Activated B cell treated with CpG ODN at 0.5 μM for 24 hours (primary cell): ENCODE measurements around the gene GPR135. TPM values are rescaled to one million over a fixed set of nuclear protein-coding genes. Genes with fewer than 3 reads are reported as not detected.

Source experiments
- ATAC-seq: fragments of 200-7000 bp; cut with Tn5 transposase; one replicate; pipeline ENCODE4 v1.10.0; 2021; ENCODE audit warnings: low read depth, mild to moderate bottlenecking, moderate library complexity
- CTCF ChIA-PET: fragments of 350-600 bp; sonication (Branson Sonifier 250); formaldehyde crosslinking; loops from one replicate; lab custom pipeline; 2021; ENCODE audit warnings: antibody characterized with exemption; lab: Charles Lee
- POLR2A ChIA-PET: fragments of 350-600 bp; sonication (Branson Sonifier 250); formaldehyde crosslinking; loops from one replicate; lab custom pipeline; 2021; ENCODE audit warnings: antibody characterized with exemption; lab: Charles Lee
- DNase-seq: peaks from one replicate; pipeline ENCODE4 v3.0.0; 2022
- H3K27ac Mint-ChIP-seq: one replicate; pipeline ENCODE4 v1.8.0; 2020; ENCODE audit warnings: mixed read lengths
- H3K27me3 Mint-ChIP-seq: one replicate; pipeline ENCODE4 v1.8.0; 2021; ENCODE audit warnings: mixed read lengths
- H3K36me3 Mint-ChIP-seq: one replicate; pipeline ENCODE4 v1.8.0; 2021; ENCODE audit warnings: low read depth, mixed read lengths
- H3K4me1 Mint-ChIP-seq: one replicate; pipeline ENCODE4 v1.8.0; 2021; ENCODE audit warnings: mixed read lengths
- H3K4me3 Mint-ChIP-seq: one replicate; pipeline ENCODE4 v1.8.0; 2020; ENCODE audit warnings: mild to moderate bottlenecking, mixed read lengths
- H3K9me3 Mint-ChIP-seq: one replicate; pipeline ENCODE4 v1.8.0; 2020; ENCODE audit warnings: mixed read lengths
- intact Hi-C: fragments of 100-400 bp; cut with micrococcal nuclease; formaldehyde crosslinking; loops from one replicate; pipeline ENCODE4 v1.15.1; 2024
- total RNA-seq: library from RNA; stranded (reverse); gene quantifications from 2 replicates; pipeline ENCODE4 v1.2.3, GENCODE V29; 2022
- TF ChIP-seq, protein P1 (sequence below): fragments of 200-600 bp; IDR thresholded peaks from one replicate; pipeline ENCODE4 v1.8.0; 2022; ENCODE audit warnings: antibody characterized with exemption, mild to moderate bottlenecking

GPR135 gene
- total RNA-seq, 1 donor from 2014 or later: 1.5 TPM

DNA sequence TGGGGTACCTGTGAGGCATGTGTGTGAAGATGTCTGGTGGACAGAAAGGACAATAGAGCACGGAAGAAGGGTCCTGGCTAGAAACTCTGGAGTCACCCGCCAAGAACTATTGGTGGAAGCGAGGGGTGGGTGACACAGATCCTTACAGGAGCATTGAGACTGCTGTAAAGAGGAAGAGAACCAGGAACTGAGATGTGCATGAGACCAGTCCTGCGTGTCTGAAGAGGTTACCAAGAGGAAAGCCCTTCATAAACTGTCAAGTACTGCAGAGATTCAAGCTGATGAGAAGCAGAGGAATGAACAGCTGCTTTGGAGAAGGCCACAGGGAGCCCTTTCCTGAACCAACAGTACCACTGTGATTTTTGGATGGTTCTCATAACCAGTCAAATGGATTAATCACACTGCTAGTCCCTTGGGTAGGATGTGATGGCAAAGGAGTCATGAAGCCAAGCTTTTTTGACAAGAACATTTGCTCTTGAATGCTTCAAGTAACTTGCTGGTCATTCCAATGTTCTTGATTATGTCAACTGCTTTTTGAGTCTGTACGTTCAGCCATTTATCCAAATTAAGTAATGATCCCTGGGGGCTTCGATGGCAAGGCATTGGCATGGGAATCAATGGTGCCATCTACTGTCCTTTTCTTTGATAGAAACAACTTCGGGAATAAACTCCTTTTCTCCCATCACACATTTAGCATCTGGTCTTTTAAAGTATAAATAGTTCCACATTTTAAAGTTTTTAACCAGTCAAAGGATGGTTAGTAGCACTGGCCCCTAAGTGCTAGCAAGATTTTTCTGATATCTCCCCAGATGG lies 42.9 kb downstream of the GPR135 start:
- intact Hi-C loops: no loop called here
- H3K9me3 Mint-ChIP-seq: no peaks in the 10 kb centered on the region
- ChIA-PET CTCF (interaction anchor here (1.6 kb wide), 1 partner anchor 22 kb away, joined by 3 read pairs; no protein-coding TSS in a partner anchor), POLR2A (no interaction called here)
- TF ChIP-seq, protein P1, sequence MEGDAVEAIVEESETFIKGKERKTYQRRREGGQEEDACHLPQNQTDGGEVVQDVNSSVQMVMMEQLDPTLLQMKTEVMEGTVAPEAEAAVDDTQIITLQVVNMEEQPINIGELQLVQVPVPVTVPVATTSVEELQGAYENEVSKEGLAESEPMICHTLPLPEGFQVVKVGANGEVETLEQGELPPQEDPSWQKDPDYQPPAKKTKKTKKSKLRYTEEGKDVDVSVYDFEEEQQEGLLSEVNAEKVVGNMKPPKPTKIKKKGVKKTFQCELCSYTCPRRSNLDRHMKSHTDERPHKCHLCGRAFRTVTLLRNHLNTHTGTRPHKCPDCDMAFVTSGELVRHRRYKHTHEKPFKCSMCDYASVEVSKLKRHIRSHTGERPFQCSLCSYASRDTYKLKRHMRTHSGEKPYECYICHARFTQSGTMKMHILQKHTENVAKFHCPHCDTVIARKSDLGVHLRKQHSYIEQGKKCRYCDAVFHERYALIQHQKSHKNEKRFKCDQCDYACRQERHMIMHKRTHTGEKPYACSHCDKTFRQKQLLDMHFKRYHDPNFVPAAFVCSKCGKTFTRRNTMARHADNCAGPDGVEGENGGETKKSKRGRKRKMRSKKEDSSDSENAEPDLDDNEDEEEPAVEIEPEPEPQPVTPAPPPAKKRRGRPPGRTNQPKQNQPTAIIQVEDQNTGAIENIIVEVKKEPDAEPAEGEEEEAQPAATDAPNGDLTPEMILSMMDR: no peak
- peak overlapping the region; percentile 46 for H3K27ac Mint-ChIP-seq
- no peak overlapping the region for H3K4me3 Mint-ChIP-seq
- ATAC-seq (peak; percentile 60), DNase-seq (no peak)
- no peaks in the 10 kb centered on the region for H3K27me3 Mint-ChIP-seq
- no peaks in the 10 kb centered on the region for H3K36me3 Mint-ChIP-seq
- peaks cover 27% of the 10 kb centered on the region for H3K4me1 Mint-ChIP-seq

DNA sequence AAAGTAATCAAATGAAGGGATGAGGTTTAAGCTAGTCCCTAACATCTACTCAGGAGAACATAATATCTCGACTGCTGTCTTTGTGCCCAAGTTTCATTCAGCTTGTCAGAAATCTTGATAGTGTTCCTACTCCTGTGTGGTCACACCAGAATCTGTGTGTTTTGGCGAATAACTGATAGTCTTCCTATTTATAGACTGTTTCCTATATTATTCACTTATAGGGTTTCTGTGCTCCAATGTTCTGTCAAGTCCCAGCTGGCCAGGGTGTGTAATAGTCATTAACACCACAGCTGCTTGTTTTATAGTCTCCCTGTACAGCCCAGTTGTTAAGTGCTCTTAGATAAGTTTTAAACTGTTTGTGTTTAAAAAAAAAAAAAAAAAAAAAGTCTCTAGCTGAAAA lies 45.9 kb downstream of the GPR135 start:
- Mint-ChIP-seq H3K27me3 (no peaks in the 10 kb centered on the region), H3K9me3 (no peaks in the 10 kb centered on the region), H3K27ac (no peak overlapping the region), H3K36me3 (no peaks in the 10 kb centered on the region), H3K4me1 (peaks cover 20% of the 10 kb centered on the region), H3K4me3 (no peak overlapping the region)
- DNase-seq: no peak
- intact Hi-C loops: no loop called here
- ATAC-seq: no peak
- ChIA-PET CTCF (no interaction called here), POLR2A (interaction anchor here (0.7 kb wide), 1 partner anchor 290 kb away, joined by 3 read pairs; no protein-coding TSS in a partner anchor)
- TF ChIP-seq, protein P1: no peak

DNA sequence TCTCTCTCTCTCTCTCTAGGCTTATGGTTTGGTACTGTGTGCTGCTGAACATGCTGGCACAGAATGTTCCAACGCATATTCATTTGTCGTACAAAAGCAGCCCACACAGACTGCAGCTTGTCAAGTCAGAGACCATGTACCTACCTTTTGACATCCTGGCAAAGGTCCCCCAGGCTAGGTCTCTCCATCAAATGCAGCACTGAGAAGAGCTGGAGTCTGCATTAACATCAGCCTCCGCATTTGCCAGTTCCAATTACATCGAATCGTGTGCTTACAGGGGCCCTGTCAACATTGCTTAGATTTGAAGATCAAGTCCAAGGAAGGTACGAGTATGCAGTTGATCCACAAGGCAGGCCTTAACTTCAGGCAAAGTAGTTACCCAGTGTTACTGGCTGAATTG lies 47.9 kb downstream of the GPR135 start:
- no peak overlapping the region for H3K4me3 Mint-ChIP-seq
- H3K27me3 Mint-ChIP-seq: no peaks in the 10 kb centered on the region
- CTCF ChIA-PET: no interaction called here
- DNase-seq (no peak), ATAC-seq (no peak)
- intact Hi-C loops: no loop called here
- H3K4me1 Mint-ChIP-seq: peaks cover 15% of the 10 kb centered on the region
- POLR2A ChIA-PET: no interaction called here
- H3K36me3 Mint-ChIP-seq: no peaks in the 10 kb centered on the region
- TF ChIP-seq, protein P1: no peak
- no peak overlapping the region for H3K27ac Mint-ChIP-seq
- H3K9me3 Mint-ChIP-seq: no peaks in the 10 kb centered on the region

DNA sequence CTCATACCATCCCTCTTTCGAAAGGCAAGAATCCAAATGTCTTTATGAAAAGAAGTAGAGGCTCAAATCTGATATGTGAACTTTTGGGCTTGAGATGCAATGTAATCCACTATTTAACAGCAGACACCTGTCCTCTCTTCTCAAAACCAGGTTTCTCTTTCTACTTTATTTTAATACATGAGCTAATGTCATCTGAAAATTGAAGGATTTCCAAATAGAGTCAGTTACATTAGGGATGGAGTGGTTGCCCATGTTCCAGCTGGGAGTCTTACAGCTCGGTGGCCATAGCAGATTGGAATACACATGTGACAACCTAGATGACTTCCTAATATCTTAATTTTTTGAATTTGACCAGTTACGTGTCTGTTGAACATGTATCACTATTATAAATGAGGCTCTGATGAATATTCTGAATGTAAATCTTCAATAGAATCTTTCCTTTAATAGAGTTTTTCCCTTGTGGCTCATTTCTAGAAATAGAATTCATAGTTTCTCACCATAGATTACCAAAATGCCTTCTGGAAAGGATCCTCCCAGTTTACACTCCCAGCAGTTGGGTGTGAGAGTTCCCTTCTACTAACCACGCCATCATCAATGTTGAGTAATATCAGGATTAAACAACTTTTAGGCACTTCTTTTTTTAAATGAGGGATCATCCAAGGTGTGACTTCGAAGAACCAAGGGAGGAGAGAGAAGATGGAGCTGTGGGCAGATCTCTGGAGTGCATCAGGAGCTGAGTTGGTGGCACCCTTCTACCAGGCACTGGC lies 49.2 kb downstream of the GPR135 start:
- H3K27me3 Mint-ChIP-seq: no peaks in the 10 kb centered on the region

More for the DNA sequence above, 49.2 kb downstream of the GPR135 start:
- Mint-ChIP-seq H3K4me3 (no peak overlapping the region), H3K36me3 (no peaks in the 10 kb centered on the region), H3K27ac (no peak overlapping the region), H3K4me1 (peaks cover 4% of the 10 kb centered on the region), H3K9me3 (no peaks in the 10 kb centered on the region)
- ChIA-PET CTCF (no interaction called here), POLR2A (no interaction called here)
- intact Hi-C loops: no loop called here
- TF ChIP-seq, protein P1: no peak
- no peak for ATAC-seq
- no peak for DNase-seq

Other genes with a start within 250 kb of the GPR135 start
- 22.1 and 30.2 TPM in 2 replicates for gene L3HYPDH, start 19.0 kb upstream of the GPR135 start, total RNA-seq
- 18.1 and 28.8 TPM in 2 replicates for gene JKAMP, start 19.1 kb upstream of the GPR135 start, total RNA-seq
- not detected in 2 replicates for gene CCDC175, start 111.4 kb upstream of the GPR135 start, total RNA-seq